HEK293 (cell line): Measurements from ENCODE around the gene EHMT1.

Experiments
- CTCF ChIA-PET: fragments of 350-600 bp; formaldehyde crosslinking; extraction: SDS; loops from one replicate; lab custom pipeline; 2021; ENCODE audit warnings: antibody characterized with exemption; lab: Yijun Ruan, JAX
- POLR2A ChIA-PET: fragments of 300-600 bp; formaldehyde crosslinking; extraction: SDS; loops from one replicate; lab custom pipeline; 2020; ENCODE audit warnings: antibody characterized with exemption, inconsistent platforms; lab: Yijun Ruan, JAX
- H3K27ac ChIP-seq: fragments of 200-500 bp; sonication (Bioruptor generic); 2 replicates; pipeline ENCODE4 v1.5.1; 2014; ENCODE audit warnings: low read depth, low read length, control low read depth, inconsistent platforms; ENCODE audit errors: extremely low read depth
- H3K36me3 ChIP-seq, 2 experiments: fragments of 200-500 bp in 1 of 2; sonication (Bioruptor generic) in 1 of 2; 1 replicate in 1 of 2; 2 replicates in 1 of 2; pipeline ENCODE4 v1.5.1; 2014 to 2017; ENCODE audit warnings: inconsistent platforms in 2 of 2, low read length in 2 of 2; ENCODE audit not compliant: control insufficient read depth in 2 of 2, insufficient read depth in 1 of 2
- H3K4me1 ChIP-seq: fragments of 200-500 bp; sonication (Bioruptor generic); 2 replicates; pipeline ENCODE4 v1.5.1; 2014; ENCODE audit warnings: mild to moderate bottlenecking, low read length, inconsistent platforms; ENCODE audit not compliant: control insufficient read depth, insufficient read depth
- H3K4me3 ChIP-seq: 2 replicates; pipeline ENCODE4 v1.5.1; 2011; ENCODE audit warnings: low read depth, mild to moderate bottlenecking, control low read depth, low read length, moderate library complexity
- H3K9me3 ChIP-seq: fragments of 200-500 bp; sonication (Bioruptor generic); 2 replicates; pipeline ENCODE4 v1.5.1; 2014; ENCODE audit warnings: low read depth, low read length, inconsistent platforms; ENCODE audit not compliant: control insufficient read depth, insufficient read depth
- EGR2 ChIP-seq: fragments of 450-650 bp; formaldehyde crosslinking; IDR thresholded peaks from 2 replicates; pipeline ENCODE4 v1.5.1; 2016; ENCODE audit warnings: low read depth, missing biosample characterization, missing genetic modification characterization
- HIC1 ChIP-seq: fragments of 450-650 bp; formaldehyde crosslinking; IDR thresholded peaks from 2 replicates; pipeline ENCODE4 v1.5.1; 2016; ENCODE audit warnings: missing biosample characterization, missing genetic modification characterization
- MYNN ChIP-seq: fragments of 450-650 bp; formaldehyde crosslinking; IDR thresholded peaks from 2 replicates; pipeline ENCODE4 v1.5.1; 2016; ENCODE audit warnings: missing biosample characterization, missing genetic modification characterization, borderline replicate concordance
- OSR2 ChIP-seq: fragments of 450-650 bp; formaldehyde crosslinking; IDR thresholded peaks from 2 replicates; pipeline ENCODE4 v1.5.1; 2016; ENCODE audit warnings: missing biosample characterization, missing genetic modification characterization
- RBAK ChIP-seq: fragments of 450-650 bp; formaldehyde crosslinking; IDR thresholded peaks from 2 replicates; pipeline ENCODE4 v1.5.1; 2016; ENCODE audit warnings: missing biosample characterization, missing genetic modification characterization
- TCF7L2 ChIP-seq: IDR thresholded peaks from 2 replicates; pipeline ENCODE4 v1.6.1; 2011; ENCODE audit warnings: low read depth, mild to moderate bottlenecking, inconsistent platforms, low read length, moderate library complexity, borderline replicate concordance
- ZBTB48 ChIP-seq: fragments of 450-650 bp; formaldehyde crosslinking; IDR thresholded peaks from 2 replicates; pipeline ENCODE4 v1.5.1; 2016; ENCODE audit warnings: missing biosample characterization, missing genetic modification characterization
- ZBTB49 ChIP-seq: fragments of 450-650 bp; formaldehyde crosslinking; IDR thresholded peaks from 2 replicates; pipeline ENCODE4 v1.5.1; 2016; ENCODE audit warnings: missing biosample characterization, missing genetic modification characterization, low read depth
- ZNF184 ChIP-seq: fragments of 450-650 bp; IDR thresholded peaks from 2 replicates; pipeline ENCODE4 v1.5.1; 2018; ENCODE audit warnings: missing biosample characterization, mild to moderate bottlenecking, missing genetic modification characterization
- ZNF398 ChIP-seq: fragments of 450-650 bp; formaldehyde crosslinking; IDR thresholded peaks from 2 replicates; pipeline ENCODE4 v1.5.1; 2017; ENCODE audit warnings: missing biosample characterization, missing genetic modification characterization
- ZNF488 ChIP-seq: fragments of 450-650 bp; formaldehyde crosslinking; IDR thresholded peaks from 2 replicates; pipeline ENCODE4 v1.5.1; 2016; ENCODE audit warnings: missing biosample characterization, missing genetic modification characterization
- ZNF501 ChIP-seq: fragments of 450-650 bp; formaldehyde crosslinking; IDR thresholded peaks from 2 replicates; pipeline ENCODE4 v1.5.1; 2016; ENCODE audit warnings: missing biosample characterization, missing genetic modification characterization
- ZNF514 ChIP-seq: fragments of 450-650 bp; formaldehyde crosslinking; IDR thresholded peaks from 2 replicates; pipeline ENCODE4 v1.5.1; 2016; ENCODE audit warnings: missing biosample characterization, missing genetic modification characterization
- ZNF600 ChIP-seq: fragments of 450-650 bp; formaldehyde crosslinking; IDR thresholded peaks from 2 replicates; pipeline ENCODE4 v1.5.1; 2016; ENCODE audit warnings: missing biosample characterization, missing genetic modification characterization
- ZNF701 ChIP-seq: fragments of 450-650 bp; formaldehyde crosslinking; IDR thresholded peaks from 2 replicates; pipeline ENCODE4 v1.5.1; 2016; ENCODE audit warnings: missing biosample characterization, missing genetic modification characterization
- ZNF843 ChIP-seq: fragments of 450-650 bp; formaldehyde crosslinking; IDR thresholded peaks from 2 replicates; pipeline ENCODE4 v1.5.1; 2016; ENCODE audit warnings: missing biosample characterization, missing genetic modification characterization
- ZXDB ChIP-seq: fragments of 450-650 bp; formaldehyde crosslinking; IDR thresholded peaks from 2 replicates; pipeline ENCODE4 v1.5.1; 2016; ENCODE audit warnings: missing biosample characterization, missing genetic modification characterization

EHMT1 gene

GRCh38 chr9:137752426-137752825, 133.6 kb downstream of the EHMT1 start:
- POLR2A ChIA-PET = no interaction called here
- no peaks in the 10 kb centered on the region for H3K9me3 ChIP-seq
- H3K4me1 ChIP-seq = no peaks in the 10 kb centered on the region
- CTCF ChIA-PET = interaction anchor here (0.6 kb wide), 2 partner anchors 104 to 110 kb away, joined by 3 read pairs; no protein-coding TSS in a partner anchor
- no peak overlapping the region for H3K27ac ChIP-seq
- no peak overlapping the region for H3K4me3 ChIP-seq
- H3K36me3 ChIP-seq = peaks cover 0 to 64% of the 10 kb centered on the region in 2 experiments; a peak in 2 of 3 replicates
- TF ChIP-seq RBAK (tag by site-specific recombination) = no peak
- TF ChIP-seq ZNF514 (tag by site-specific recombination) = no peak
- TF ChIP-seq ZNF701 (tag by site-specific recombination) = no peak
- no peak for TF ChIP-seq ZXDB (tag by site-specific recombination)
- TF ChIP-seq ZBTB49 = no peak
- no peak for TF ChIP-seq HIC1 (tag by site-specific recombination)
- no peak for TF ChIP-seq ZNF501
- no peak for TF ChIP-seq OSR2

GRCh38 chr9:137753192-137753765, 134.5 kb downstream of the EHMT1 start:
- CTCF ChIA-PET = no interaction called here
- H3K36me3 ChIP-seq = peaks cover 0 to 67% of the 10 kb centered on the region in 2 experiments; a peak in 2 of 3 replicates

GRCh38 chr9:137755261-137755927, 136.6 kb downstream of the EHMT1 start:
- no peak overlapping the region for H3K27ac ChIP-seq
- POLR2A ChIA-PET = no interaction called here
- H3K4me3 ChIP-seq = no peak overlapping the region
- no peak for TF ChIP-seq ZNF398
- peak; percentile 100 for TF ChIP-seq ZNF184 (tag by site-specific recombination)
- no peak for TF ChIP-seq ZNF843 (tag by site-specific recombination)
- no peak for TF ChIP-seq ZNF600
- TF ChIP-seq ZBTB48 (tag by site-specific recombination) = no peak
- TF ChIP-seq MYNN (tag by site-specific recombination) = no peak
- no peak for TF ChIP-seq TCF7L2
- peaks cover 0 to 79% of the 10 kb centered on the region in 2 experiments; a peak in 2 of 3 replicates for H3K36me3 ChIP-seq
- CTCF ChIA-PET = interaction anchor here (0.6 kb wide), 1 partner anchor 77 kb away, joined by 6 read pairs; no protein-coding TSS in a partner anchor
- H3K4me1 ChIP-seq = no peaks in the 10 kb centered on the region
- no peaks in the 10 kb centered on the region for H3K9me3 ChIP-seq

More at GRCh38 chr9:137753192-137753765, 134.5 kb downstream of the EHMT1 start:
- POLR2A ChIA-PET = no interaction called here
- Histone ChIP-seq H3K4me1 (no peaks in the 10 kb centered on the region), H3K27ac (no peak overlapping the region), H3K9me3 (no peaks in the 10 kb centered on the region), H3K4me3 (no peak overlapping the region)
- TF ChIP-seq ZNF488 = no peak
- peak; percentile 22; the same call in 1 of the 2 replicates for TF ChIP-seq EGR2 (tag by site-specific recombination)
